PC-9 (cell line): ENCODE measurements around the gene REL. TPM values are rescaled to one million over a fixed set of nuclear protein-coding genes. Genes with fewer than 3 reads are reported as not detected.

Source experiments
- BruUV-seq: library from RNA; stranded (reverse); fragments of 400-500 nt; replicated peaks from 2 replicates; lab custom pipeline; 2021; lab: Mats Ljungman, UMichigan
- CTCF ChIA-PET: fragments of 300-600 bp; sonication (Branson Sonifier 250); formaldehyde crosslinking; loops from one replicate; lab custom pipeline; 2022; ENCODE audit warnings: antibody characterized with exemption; lab: Charles Lee
- POLR2A ChIA-PET: fragments of 300-600 bp; sonication (Branson Sonifier 250); formaldehyde crosslinking; loops from one replicate; lab custom pipeline; 2022; ENCODE audit warnings: antibody characterized with exemption; ENCODE audit not compliant: unreplicated experiment; lab: Charles Lee
- DNase-seq, 2 experiments: peaks; one replicate each; pipeline versions ENCODE4 v3.0.0 to v3.0.0-alpha.2; 2015 to 2022; ENCODE audit warnings: mixed read lengths in 1 of 2
- H2AFZ ChIP-seq: fragments of 200-600 bp; sonication (generic); 2 replicates; pipeline ENCODE4 v1.8.1; 2017; ENCODE audit warnings: antibody characterized with exemption
- H3F3A ChIP-seq: fragments of 200-600 bp; sonication (generic); 2 replicates; pipeline ENCODE4 v1.8.1; 2017; ENCODE audit warnings: antibody characterized with exemption, mild to moderate bottlenecking, low read depth; ENCODE audit not compliant: insufficient read depth
- H3K27ac ChIP-seq: fragments of 200-600 bp; sonication (generic); 2 replicates; pipeline ENCODE4 v1.6.1; 2016; ENCODE audit warnings: mixed run types
- H3K27me3 ChIP-seq: fragments of 200-600 bp; sonication (generic); 2 replicates; pipeline ENCODE4 v1.6.1; 2016; ENCODE audit warnings: low read depth, mixed run types; ENCODE audit not compliant: insufficient read depth
- H3K36me3 ChIP-seq: fragments of 200-600 bp; sonication (generic); 2 replicates; pipeline ENCODE4 v1.6.1; 2016; ENCODE audit warnings: low read depth, mixed run types
- H3K4me1 ChIP-seq: fragments of 200-600 bp; sonication (generic); replicated peaks from 2 replicates; pipeline ENCODE4 v1.6.1; 2016; ENCODE audit warnings: mixed run types; ENCODE audit not compliant: insufficient read depth
- H3K4me2 ChIP-seq: fragments of 200-600 bp; sonication (generic); 2 replicates; pipeline ENCODE4 v1.6.1; 2017; ENCODE audit warnings: mixed run types
- H3K4me3 ChIP-seq: fragments of 200-600 bp; sonication (generic); 2 replicates; pipeline ENCODE4 v1.6.1; 2016; ENCODE audit warnings: mixed run types
- H3K79me2 ChIP-seq: fragments of 200-600 bp; sonication (generic); 2 replicates; pipeline ENCODE4 v1.6.1; 2017; ENCODE audit warnings: low read depth, mixed run types
- H3K9me2 ChIP-seq: fragments of 200-600 bp; sonication (generic); 2 replicates; pipeline ENCODE4 v1.8.1; 2017; ENCODE audit warnings: mild to moderate bottlenecking; ENCODE audit not compliant: insufficient read depth
- H3K9me3 ChIP-seq: fragments of 200-600 bp; sonication (generic); 2 replicates; pipeline ENCODE4 v1.8.1; 2016; ENCODE audit warnings: low read depth; ENCODE audit not compliant: insufficient read depth
- H4K20me1 ChIP-seq: fragments of 200-600 bp; sonication (generic); 2 replicates; pipeline ENCODE4 v1.8.1; 2017; ENCODE audit not compliant: insufficient read depth
- EZH2 ChIP-seq: fragments of 200-600 bp; sonication (generic); IDR thresholded peaks from 2 replicates; pipeline ENCODE4 v1.8.0; 2017; ENCODE audit warnings: antibody characterized with exemption, low read depth
- intact Hi-C: fragments of 100-400 bp; cut with micrococcal nuclease; formaldehyde crosslinking; loops from one replicate; pipeline ENCODE4 v1.10.0; 2022; ENCODE audit not compliant: unreplicated experiment
- total RNA-seq: library from RNA; stranded (reverse); gene quantifications from 2 replicates; pipeline ENCODE4 v1.2.3, GENCODE V29; 2021
- TF ChIP-seq, protein P1 (sequence below): fragments of 200-600 bp; sonication (generic); conservative IDR thresholded peaks from 2 replicates; pipeline ENCODE4 v1.6.1; 2017; ENCODE audit warnings: mixed run types, antibody characterized with exemption, mild to moderate bottlenecking, moderate library complexity

Gene REL
- total RNA-seq, 1 experiment from 2014 or later = 13.3 TPM

DNA sequence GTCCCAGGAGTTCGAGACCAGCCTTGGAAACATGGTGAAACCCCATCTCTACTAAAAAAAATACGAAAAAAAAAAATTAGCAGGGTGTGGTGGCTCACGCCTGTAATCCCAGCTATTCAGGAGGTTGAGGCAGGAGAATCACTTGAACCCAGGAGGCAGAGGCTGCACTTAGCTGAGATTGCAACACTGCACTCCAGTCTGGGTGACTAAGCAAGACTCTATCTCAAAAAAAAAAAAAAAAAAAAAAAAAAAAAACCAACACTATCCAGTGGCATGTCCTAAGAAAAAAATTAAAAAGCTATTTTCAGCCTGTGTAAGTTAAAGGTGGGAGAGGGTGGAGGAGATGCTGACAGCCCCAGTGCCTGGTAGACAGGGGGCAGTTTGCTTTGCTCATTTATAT is 32.2 kb upstream of the REL start:
- no peaks in the 10 kb centered on the region for H4K20me1 ChIP-seq
- H3K36me3 ChIP-seq = no peaks in the 10 kb centered on the region
- no peak overlapping the region for H2AFZ ChIP-seq
- ChIA-PET CTCF (interaction anchor here (0.6 kb wide), 1 partner anchor 542 kb away, joined by 7 read pairs; no protein-coding TSS in a partner anchor), POLR2A (no interaction called here)
- BruUV-seq = no TSS peak
- TF ChIP-seq, protein P1, sequence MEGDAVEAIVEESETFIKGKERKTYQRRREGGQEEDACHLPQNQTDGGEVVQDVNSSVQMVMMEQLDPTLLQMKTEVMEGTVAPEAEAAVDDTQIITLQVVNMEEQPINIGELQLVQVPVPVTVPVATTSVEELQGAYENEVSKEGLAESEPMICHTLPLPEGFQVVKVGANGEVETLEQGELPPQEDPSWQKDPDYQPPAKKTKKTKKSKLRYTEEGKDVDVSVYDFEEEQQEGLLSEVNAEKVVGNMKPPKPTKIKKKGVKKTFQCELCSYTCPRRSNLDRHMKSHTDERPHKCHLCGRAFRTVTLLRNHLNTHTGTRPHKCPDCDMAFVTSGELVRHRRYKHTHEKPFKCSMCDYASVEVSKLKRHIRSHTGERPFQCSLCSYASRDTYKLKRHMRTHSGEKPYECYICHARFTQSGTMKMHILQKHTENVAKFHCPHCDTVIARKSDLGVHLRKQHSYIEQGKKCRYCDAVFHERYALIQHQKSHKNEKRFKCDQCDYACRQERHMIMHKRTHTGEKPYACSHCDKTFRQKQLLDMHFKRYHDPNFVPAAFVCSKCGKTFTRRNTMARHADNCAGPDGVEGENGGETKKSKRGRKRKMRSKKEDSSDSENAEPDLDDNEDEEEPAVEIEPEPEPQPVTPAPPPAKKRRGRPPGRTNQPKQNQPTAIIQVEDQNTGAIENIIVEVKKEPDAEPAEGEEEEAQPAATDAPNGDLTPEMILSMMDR = no peak
- TF ChIP-seq EZH2 = no peak
- no peaks in the 10 kb centered on the region for H3K9me2 ChIP-seq
- no peak overlapping the region for H3K4me3 ChIP-seq
- intact Hi-C loops = no loop called here
- no peak for DNase-seq
- H3F3A ChIP-seq = no peaks in the 10 kb centered on the region
- no peaks in the 10 kb centered on the region for H3K9me3 ChIP-seq
- no peaks in the 10 kb centered on the region for H3K27me3 ChIP-seq
- no peak overlapping the region for H3K4me2 ChIP-seq
- no peaks in the 10 kb centered on the region for H3K79me2 ChIP-seq
- H3K27ac ChIP-seq = no peak overlapping the region
- no peaks in the 10 kb centered on the region for H3K4me1 ChIP-seq

DNA sequence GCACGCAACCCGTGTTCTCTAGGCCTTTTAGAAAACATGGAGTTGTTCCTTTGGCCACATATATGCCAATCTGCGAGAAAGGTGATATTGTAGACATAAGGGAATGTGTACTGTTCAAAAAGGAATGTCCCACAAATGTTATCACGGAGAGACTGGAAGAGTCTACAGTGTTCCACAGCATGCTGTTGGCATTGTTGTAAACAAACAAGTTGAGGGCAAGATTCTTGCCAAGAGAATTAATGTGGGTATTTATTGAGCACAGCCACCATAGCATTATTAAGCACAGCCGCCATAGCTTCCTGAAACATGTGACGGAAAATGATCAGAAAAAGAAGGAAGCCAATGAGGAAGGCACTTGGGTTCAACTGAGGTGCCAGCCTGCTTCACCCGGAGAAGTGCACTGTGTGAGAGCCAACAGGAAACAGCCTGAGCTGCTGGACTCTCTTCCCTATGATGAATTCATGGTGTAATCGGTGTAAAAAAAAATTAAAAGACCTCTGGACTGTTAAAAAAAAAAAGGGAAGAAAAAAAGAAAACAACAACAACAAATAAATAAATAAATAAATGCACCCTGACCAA is 29.0 kb upstream of the REL start:
- CTCF ChIA-PET = no interaction called here
- POLR2A ChIA-PET = no interaction called here
- H3K4me1 ChIP-seq = 0 out of 2 replicates have a peak, but pooled peaks cover 8% of the 10 kb centered on the region
- no peaks in the 10 kb centered on the region; the same call in 1 of the 2 replicates for H3K9me3 ChIP-seq
- TF ChIP-seq EZH2 = no peak
- TF ChIP-seq, protein P1 = no peak
- H3K27ac ChIP-seq = no peak overlapping the region
- H3K4me3 ChIP-seq = no peak overlapping the region
- no peaks in the 10 kb centered on the region for H3K27me3 ChIP-seq
- H4K20me1 ChIP-seq = no peaks in the 10 kb centered on the region
- no peaks in the 10 kb centered on the region for H3K36me3 ChIP-seq
- DNase-seq = no peak
- no peak overlapping the region for H2AFZ ChIP-seq
- H3F3A ChIP-seq = no peaks in the 10 kb centered on the region
- H3K9me2 ChIP-seq = no peaks in the 10 kb centered on the region
- no peaks in the 10 kb centered on the region for H3K79me2 ChIP-seq
- intact Hi-C loops = no loop called here
- H3K4me2 ChIP-seq = no peak overlapping the region
- no TSS peak for BruUV-seq

DNA sequence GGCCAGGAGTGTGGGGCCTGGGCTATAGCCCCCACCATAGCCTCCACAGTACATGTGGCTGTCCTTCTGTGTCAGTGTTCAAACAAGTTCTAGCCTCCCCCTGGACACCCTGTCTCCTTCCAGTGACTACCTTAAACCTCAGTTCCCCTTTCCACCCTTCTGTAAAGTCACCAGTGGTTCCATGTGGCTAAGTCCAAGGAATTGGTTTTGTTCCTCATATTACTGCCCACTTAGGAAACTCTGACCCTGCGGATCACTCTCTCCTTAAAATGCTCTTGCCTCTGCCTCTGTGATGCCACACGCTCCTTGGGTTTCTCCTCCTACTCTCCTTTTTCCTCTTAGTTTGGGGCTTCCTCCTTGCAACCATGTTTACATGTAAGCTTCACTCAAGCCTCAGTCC is 27.8 kb upstream of the REL start:
- Histone ChIP-seq H3K9me2 (no peaks in the 10 kb centered on the region; the same call in 1 of the 2 replicates), H3K27ac (no peak overlapping the region), H3K36me3 (no peaks in the 10 kb centered on the region), H3F3A (no peaks in the 10 kb centered on the region), H3K27me3 (no peaks in the 10 kb centered on the region), H3K4me2 (no peak overlapping the region), H3K4me3 (no peak overlapping the region), H2AFZ (no peak overlapping the region), H3K9me3 (no peaks in the 10 kb centered on the region; the same call in 1 of the 2 replicates), H3K4me1 (peaks cover 11% of the 10 kb centered on the region), H3K79me2 (no peaks in the 10 kb centered on the region), H4K20me1 (no peaks in the 10 kb centered on the region)
- intact Hi-C loops = no loop called here
- DNase-seq = no peak
- CTCF ChIA-PET = no interaction called here
- TF ChIP-seq, protein P1 = no peak
- TF ChIP-seq EZH2 = no peak
- POLR2A ChIA-PET = no interaction called here
- no TSS peak for BruUV-seq
